Medulla oblongata (tissue), 1 donor: Measurements from ENCODE around the gene ELOF1.

ENCODE experiments used
- DNase-seq: peaks from one replicate; pipeline ENCODE4 v3.0.0-alpha.2; 2015; ENCODE audit errors: extremely low spot score

The ELOF1 gene

GRCh38 chr19:11535792-11536595 lies 23.0 kb downstream of the ELOF1 start:
- peak; percentile 91 for DNase-seq

- DNase-seq: no peak
Observed at GRCh38 chr19:11534948-11535347, 24.1 kb downstream of the ELOF1 start.

- no peak for DNase-seq
Observed at GRCh38 chr19:11534538-11534937, 24.5 kb downstream of the ELOF1 start.

GRCh38 chr19:11530432-11530831 lies 28.6 kb downstream of the ELOF1 start:
- DNase-seq: peak; percentile 93

- DNase-seq: peak; percentile 99
Observed at GRCh38 chr19:11528551-11529341, 30.3 kb downstream of the ELOF1 start, which contains the start of gene ECSIT. Gene ECSIT (minus strand): TSS chr19:11529134. CDS start chr19:11519170, 9,964 bp downstream.

- no peak for DNase-seq
Observed at GRCh38 chr19:11519138-11519537, 39.9 kb downstream of the ELOF1 start.

- no peak for DNase-seq
Observed at GRCh38 chr19:11513946-11514345, 45.1 kb downstream of the ELOF1 start.

- DNase-seq: no peak
Observed at GRCh38 chr19:11510444-11510843, 48.6 kb downstream of the ELOF1 start.

- DNase-seq: no peak
Observed at GRCh38 chr19:11507370-11508078, 51.5 kb downstream of the ELOF1 start.

GRCh38 chr19:11506967-11507366 lies 52.1 kb downstream of the ELOF1 start:
- DNase-seq: no peak

- no peak for DNase-seq
Observed at GRCh38 chr19:11506101-11506555, 52.9 kb downstream of the ELOF1 start.

- peak; percentile 96 for DNase-seq
Observed at GRCh38 chr19:11505504-11506100, 53.4 kb downstream of the ELOF1 start, which contains the start of gene ZNF653. Gene ZNF653 (minus strand): TSS chr19:11505839. CDS start chr19:11505786, 53 bp downstream.

- DNase-seq: peak; percentile 97
Observed at GRCh38 chr19:11505032-11505503, 54.0 kb downstream of the ELOF1 start.

GRCh38 chr19:11504502-11505031 lies 54.5 kb downstream of the ELOF1 start:
- no peak for DNase-seq
